Prostate gland (tissue), 2 donors: ENCODE data around the gene IZUMO4. TPM values are rescaled to one million over a fixed set of nuclear protein-coding genes. Genes with fewer than 3 reads are reported as not detected.

ENCODE experiments used
- DNase-seq: peaks from one replicate; pipeline ENCODE4 v3.0.0-alpha.2; 2019; ENCODE audit warnings: low spot score
- H3K27ac ChIP-seq, 2 donors: fragments of 200-600 bp; sonication (generic); 2 replicates each; pipeline ENCODE4 v1.5.1; 2017 to 2019
- H3K27me3 ChIP-seq: fragments of 200-600 bp; sonication (generic); replicated peaks from 2 replicates; pipeline ENCODE4 v1.5.1; 2019; ENCODE audit not compliant: insufficient read depth
- H3K36me3 ChIP-seq, 2 donors: fragments of 200-600 bp; sonication (generic); 1 replicate in 1 of 2; 2 replicates in 1 of 2; pipeline versions ENCODE4 v1.5.1 to v1.8.1; 2017 to 2019
- H3K4me1 ChIP-seq: fragments of 200-600 bp; sonication (generic); replicated peaks from 2 replicates; pipeline ENCODE4 v1.5.1; 2019
- H3K4me3 ChIP-seq, 2 donors: fragments of 200-600 bp; sonication (generic); 2 replicates each; pipeline ENCODE4 v1.5.1; 2017 to 2019
- H3K9me3 ChIP-seq: fragments of 200-600 bp; sonication (generic); 2 replicates; pipeline ENCODE4 v1.5.1; 2017
- POLR2A ChIP-seq: fragments of 450-650 bp; IDR thresholded peaks from one replicate; pipeline ENCODE4 v1.6.1; 2016; ENCODE audit warnings: antibody characterized with exemption, mild to moderate bottlenecking
- POLR2AphosphoS5 ChIP-seq: sonication (generic); formaldehyde crosslinking; IDR thresholded peaks from one replicate; pipeline ENCODE4 v1.6.1; 2017; ENCODE audit warnings: antibody characterized with exemption
- WGBS: methylation state at CpG from one replicate; pipeline ENCODE4 v1.1.5; 2018; 5-methylcytosine and 5-hydroxymethylcytosine counted together
- intact Hi-C: fragments of 100-400 bp; cut with DNase I; formaldehyde crosslinking; loops from one replicate; pipeline ENCODE4 v1.14.2; 2022
- total RNA-seq, 2 donors: library from RNA; depleted of rRNA; stranded (reverse); fragments of >200 nt; gene quantifications; one replicate each; pipeline ENCODE4 v1.1.0, GENCODE V29; 2016
- TF ChIP-seq, protein P1 (sequence below), 4 experiments: fragments of 200-600 bp in 2 of 4; fragments of 450-650 bp in 2 of 4; sonication (generic) in 2 of 4; IDR thresholded peaks; 1 replicate in 3 of 4; 2 replicates in 1 of 4; pipeline ENCODE4 v1.5.1; 2016 to 2019; ENCODE audit warnings: antibody characterized with exemption in 4 of 4, mild to moderate bottlenecking in 2 of 4, moderate library complexity in 2 of 4

Gene IZUMO4
- total RNA-seq, 2 donors from 2014 or later = 11.8 to 50.2 TPM

DNA sequence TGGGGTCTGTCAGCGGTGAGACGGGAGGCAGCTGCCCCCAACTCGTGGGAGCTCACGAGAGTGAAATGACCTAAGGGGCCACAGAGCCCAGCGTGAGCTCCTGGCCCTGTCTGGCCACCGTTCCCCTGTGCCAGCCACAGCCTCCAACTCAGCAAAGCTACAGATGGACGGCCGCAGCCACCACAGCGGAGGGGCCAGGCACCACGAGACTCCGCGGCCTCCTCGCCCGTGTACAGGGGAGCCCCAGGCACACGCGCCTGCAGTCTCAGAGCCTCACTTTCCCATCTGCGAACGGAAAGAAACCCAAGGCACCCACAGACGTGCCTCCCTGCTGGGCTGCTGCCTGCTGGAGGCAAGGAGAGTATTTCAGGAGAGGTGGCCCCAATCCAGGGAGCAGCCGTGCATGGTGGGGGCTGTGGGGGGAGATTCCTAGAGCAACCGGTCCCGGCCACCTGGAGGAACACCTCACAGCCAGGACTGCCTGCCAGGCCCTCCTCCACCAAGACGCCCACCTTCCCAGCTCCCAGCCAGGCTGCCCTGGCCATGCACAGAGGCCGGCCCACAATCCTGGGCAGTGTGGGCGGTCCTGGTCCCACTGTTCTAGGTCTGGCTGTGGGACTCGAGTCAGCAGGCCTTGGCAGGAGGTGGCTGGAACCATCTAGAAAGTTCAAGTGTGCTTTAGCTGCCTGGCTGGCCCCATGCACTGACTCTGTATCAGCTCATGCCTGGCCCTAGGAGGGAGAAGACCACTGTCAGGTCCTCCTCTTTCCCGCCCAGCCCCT, 47.6 kb upstream of the IZUMO4 start:
- H3K36me3 ChIP-seq = no peaks in the 10 kb centered on the region
- no peaks in the 10 kb centered on the region for H3K9me3 ChIP-seq
- DNase-seq = no peak
- peaks cover 51% of the 10 kb centered on the region for H3K4me1 ChIP-seq
- H3K27me3 ChIP-seq = no peaks in the 10 kb centered on the region
- peak overlapping the region; percentile 99 to 100 for H3K27ac ChIP-seq
- WGBS = 16% methylated on average over 20 of the region's 27 CpGs
- intact Hi-C loops = no loop called here
- TF ChIP-seq POLR2A (no peak), POLR2AphosphoS5 (no peak)
- TF ChIP-seq, protein P1, sequence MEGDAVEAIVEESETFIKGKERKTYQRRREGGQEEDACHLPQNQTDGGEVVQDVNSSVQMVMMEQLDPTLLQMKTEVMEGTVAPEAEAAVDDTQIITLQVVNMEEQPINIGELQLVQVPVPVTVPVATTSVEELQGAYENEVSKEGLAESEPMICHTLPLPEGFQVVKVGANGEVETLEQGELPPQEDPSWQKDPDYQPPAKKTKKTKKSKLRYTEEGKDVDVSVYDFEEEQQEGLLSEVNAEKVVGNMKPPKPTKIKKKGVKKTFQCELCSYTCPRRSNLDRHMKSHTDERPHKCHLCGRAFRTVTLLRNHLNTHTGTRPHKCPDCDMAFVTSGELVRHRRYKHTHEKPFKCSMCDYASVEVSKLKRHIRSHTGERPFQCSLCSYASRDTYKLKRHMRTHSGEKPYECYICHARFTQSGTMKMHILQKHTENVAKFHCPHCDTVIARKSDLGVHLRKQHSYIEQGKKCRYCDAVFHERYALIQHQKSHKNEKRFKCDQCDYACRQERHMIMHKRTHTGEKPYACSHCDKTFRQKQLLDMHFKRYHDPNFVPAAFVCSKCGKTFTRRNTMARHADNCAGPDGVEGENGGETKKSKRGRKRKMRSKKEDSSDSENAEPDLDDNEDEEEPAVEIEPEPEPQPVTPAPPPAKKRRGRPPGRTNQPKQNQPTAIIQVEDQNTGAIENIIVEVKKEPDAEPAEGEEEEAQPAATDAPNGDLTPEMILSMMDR (IDR thresholded peaks at IDR 0.05) = no peak
- H3K4me3 ChIP-seq = peak overlapping the region; percentile 98 to 100

DNA sequence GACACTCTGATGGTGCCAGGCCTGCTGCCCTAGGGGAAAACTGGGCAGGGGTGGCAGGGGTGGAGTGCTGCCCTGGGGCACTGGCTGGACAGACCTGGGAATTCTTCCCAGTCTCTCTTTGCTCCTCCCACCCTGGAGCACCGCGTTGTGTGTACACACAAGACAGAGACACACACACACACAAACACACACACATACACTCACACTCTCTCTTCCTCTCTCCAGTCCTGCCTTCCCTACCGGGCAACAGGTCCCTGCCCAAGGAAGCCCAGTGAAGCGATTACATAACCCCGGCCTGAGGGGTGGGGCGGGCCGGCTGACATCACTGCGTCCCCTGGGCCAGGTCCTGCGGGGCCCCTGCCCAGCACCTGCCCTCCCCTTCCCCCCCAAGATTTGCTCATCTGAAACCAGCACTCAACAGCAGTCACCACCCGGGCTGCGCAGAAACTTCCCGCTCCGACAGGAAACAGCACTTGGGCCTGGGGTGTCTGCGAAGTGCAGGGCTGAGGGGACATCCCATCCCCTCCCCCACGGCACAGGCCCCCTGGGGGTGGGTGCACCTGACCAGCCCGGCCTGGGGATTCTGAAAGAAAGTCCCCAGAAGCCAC, 46.9 kb upstream of the IZUMO4 start:
- no peaks in the 10 kb centered on the region for H3K27me3 ChIP-seq
- H3K36me3 ChIP-seq = no peaks in the 10 kb centered on the region
- H3K27ac ChIP-seq = peak overlapping the region; percentile 99 to 100
- H3K4me3 ChIP-seq = peak overlapping the region; percentile 98 to 100
- DNase-seq = peak; percentile 89
- peaks cover 49% of the 10 kb centered on the region for H3K4me1 ChIP-seq
- no peaks in the 10 kb centered on the region for H3K9me3 ChIP-seq
- TF ChIP-seq, protein P1 (IDR thresholded peaks at IDR 0.05) = peak in 2 of 4 experiments; percentile 3 to 35
- peak; percentile 81 for TF ChIP-seq POLR2A
- peak; percentile 89 for TF ChIP-seq POLR2AphosphoS5
- intact Hi-C loops = no loop called here
- WGBS = 0% methylated on average over 15 of the region's 16 CpGs

GRCh38 chr19:2050349-2050990, 46.2 kb upstream of the IZUMO4 start:
- H3K36me3 ChIP-seq = no peaks in the 10 kb centered on the region
- H3K9me3 ChIP-seq = no peaks in the 10 kb centered on the region
- H3K4me3 ChIP-seq = peak overlapping the region; percentile 98 to 100
- H3K27ac ChIP-seq = peak overlapping the region; percentile 99 to 100
- WGBS = under 1% methylated on average over 36 of the region's 49 CpGs
- intact Hi-C loops = no loop called here
- no peaks in the 10 kb centered on the region for H3K27me3 ChIP-seq
- peaks cover 45% of the 10 kb centered on the region for H3K4me1 ChIP-seq
- DNase-seq = no peak
- TF ChIP-seq POLR2A (no peak), POLR2AphosphoS5 (no peak)
- TF ChIP-seq, protein P1 (IDR thresholded peaks at IDR 0.05) = peak in 1 of 4 experiments; percentile 2

DNA sequence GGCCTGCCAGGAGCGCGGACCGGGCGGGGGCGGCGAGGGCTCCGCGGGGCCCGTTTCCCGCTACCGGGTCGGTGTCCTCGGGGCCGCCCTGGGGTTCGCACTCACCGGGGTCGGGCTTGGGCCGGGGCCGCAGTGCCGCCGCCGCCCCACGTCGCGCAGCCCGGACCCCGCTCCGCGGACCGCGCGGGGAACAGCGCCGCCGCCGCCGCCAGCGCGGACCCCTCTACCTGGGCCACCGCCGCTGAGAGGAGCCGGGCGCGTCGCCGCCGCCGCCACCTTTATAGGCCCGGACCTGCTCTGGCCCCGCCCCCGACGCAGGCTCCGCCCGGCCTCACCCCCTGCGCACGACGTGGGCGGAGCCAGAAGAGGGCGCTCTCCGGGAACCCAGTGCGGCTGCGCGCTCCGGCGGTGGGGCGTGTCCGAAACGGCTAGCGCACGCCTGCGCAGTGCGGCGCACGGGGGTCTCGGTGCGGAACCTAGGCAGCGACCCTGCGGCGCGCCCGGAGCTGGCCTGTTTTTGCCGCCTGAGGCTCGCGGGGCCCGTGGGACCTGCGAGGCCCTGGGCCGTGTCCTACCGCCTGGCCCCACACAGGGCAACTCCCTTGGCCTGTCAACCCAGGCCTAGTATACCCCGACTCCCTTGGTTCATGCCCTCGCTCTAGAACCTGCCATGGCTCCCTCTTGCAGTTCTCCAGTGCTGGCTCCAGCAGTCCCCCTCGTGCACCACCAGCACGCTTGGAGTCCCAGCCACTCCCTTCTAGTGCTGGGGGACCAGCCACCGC, 45.5 kb upstream of the IZUMO4 start, which contains the start of gene MKNK2:
MKNK2 (minus strand) TSS at position 254 of the 782 bp plus-strand sequence. CDS start 393 bp downstream, outside the sequence.
- WGBS = 4% methylated on average over 38 of the region's 93 CpGs
- Histone ChIP-seq H3K27me3 (no peaks in the 10 kb centered on the region), H3K36me3 (no peaks in the 10 kb centered on the region), H3K4me1 (peaks cover 45% of the 10 kb centered on the region), H3K27ac (peak within 1 kb of the TSS; percentile 99 to 100), H3K4me3 (peak within 1 kb of the TSS; percentile 98 to 100), H3K9me3 (no peaks in the 10 kb centered on the region)
- TF ChIP-seq POLR2A = peak; percentile 96
- TF ChIP-seq POLR2AphosphoS5 = peak; percentile 93
- TF ChIP-seq, protein P1 (IDR thresholded peaks at IDR 0.05) = peak; percentile 53 to 97 (median 83)
- DNase-seq = peak; percentile 92
- intact Hi-C loops = no loop called here
